ENCODE data around the gene OR1F1. TPM values are rescaled to one million over a fixed set of nuclear protein-coding genes. Genes with fewer than 3 reads are reported as not detected.
A peak's percentile ranks its signal among the peaks of the same experiment; 100 is the strongest.

The OR1F1 gene
- total and polyA plus RNA-seq, 9 of the 15 experiments (the other 6 are each of a cell fraction or from before 2014, with no cell fraction given), result 0.15 to 0.61 (median 0.35) TPM; not detected in 3

DNA sequence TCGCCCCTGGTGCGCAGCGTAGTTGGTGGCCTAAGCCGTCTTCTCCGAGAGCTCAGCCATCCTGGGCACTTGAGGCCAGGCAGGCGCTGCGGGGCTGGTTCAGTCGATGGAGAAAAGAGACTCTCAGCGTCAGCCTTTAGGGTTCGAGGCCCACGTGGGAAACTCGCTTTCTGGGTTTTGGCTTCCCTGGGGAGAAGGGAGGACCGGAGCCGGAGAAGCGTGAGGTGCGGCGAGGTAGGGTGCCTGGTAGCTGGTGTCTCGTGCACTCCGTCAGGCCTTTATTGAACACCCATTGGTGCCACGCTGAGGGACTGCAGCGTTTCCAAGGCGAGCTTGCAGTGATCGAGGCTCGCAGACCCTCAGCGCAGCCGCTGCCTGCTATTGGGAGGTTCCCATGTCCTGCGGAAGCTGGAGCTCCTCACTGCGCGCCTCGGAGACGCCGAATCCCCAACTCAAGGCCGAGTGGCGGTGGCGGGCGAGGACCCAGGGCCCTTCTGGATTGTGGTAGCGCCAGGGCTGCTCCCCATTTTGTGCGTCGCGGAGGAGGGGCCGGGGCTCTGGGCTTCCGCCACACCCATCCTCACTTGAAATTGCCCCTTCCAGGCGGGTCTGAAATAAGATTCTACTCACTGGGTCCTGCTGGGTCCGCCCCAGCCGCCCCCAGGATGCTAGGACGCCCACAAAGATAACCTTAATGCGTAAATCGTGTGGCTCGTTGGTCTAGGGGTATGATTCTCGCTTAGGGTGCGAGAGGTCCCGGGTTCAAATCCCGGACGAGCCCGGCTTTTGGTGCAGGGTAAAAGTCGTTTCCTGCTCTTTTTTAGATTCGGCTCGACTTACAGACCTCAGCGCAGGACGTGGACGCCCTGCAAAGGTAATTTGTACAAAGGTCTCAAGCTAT lies 1.2 kb downstream of the OR1F1 start (continued):
- TF ChIP-seq, protein P1, sequence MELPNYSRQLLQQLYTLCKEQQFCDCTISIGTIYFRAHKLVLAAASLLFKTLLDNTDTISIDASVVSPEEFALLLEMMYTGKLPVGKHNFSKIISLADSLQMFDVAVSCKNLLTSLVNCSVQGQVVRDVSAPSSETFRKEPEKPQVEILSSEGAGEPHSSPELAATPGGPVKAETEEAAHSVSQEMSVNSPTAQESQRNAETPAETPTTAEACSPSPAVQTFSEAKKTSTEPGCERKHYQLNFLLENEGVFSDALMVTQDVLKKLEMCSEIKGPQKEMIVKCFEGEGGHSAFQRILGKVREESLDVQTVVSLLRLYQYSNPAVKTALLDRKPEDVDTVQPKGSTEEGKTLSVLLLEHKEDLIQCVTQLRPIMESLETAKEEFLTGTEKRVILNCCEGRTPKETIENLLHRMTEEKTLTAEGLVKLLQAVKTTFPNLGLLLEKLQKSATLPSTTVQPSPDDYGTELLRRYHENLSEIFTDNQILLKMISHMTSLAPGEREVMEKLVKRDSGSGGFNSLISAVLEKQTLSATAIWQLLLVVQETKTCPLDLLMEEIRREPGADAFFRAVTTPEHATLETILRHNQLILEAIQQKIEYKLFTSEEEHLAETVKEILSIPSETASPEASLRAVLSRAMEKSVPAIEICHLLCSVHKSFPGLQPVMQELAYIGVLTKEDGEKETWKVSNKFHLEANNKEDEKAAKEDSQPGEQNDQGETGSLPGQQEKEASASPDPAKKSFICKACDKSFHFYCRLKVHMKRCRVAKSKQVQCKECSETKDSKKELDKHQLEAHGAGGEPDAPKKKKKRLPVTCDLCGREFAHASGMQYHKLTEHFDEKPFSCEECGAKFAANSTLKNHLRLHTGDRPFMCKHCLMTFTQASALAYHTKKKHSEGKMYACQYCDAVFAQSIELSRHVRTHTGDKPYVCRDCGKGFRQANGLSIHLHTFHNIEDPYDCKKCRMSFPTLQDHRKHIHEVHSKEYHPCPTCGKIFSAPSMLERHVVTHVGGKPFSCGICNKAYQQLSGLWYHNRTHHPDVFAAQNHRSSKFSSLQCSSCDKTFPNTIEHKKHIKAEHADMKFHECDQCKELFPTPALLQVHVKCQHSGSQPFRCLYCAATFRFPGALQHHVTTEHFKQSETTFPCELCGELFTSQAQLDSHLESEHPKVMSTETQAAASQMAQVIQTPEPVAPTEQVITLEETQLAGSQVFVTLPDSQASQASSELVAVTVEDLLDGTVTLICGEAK (IDR thresholded peaks at IDR 0.05), result peak; percentile 74
- TF ChIP-seq, protein P1 (CRISPR knock-in tag; IDR thresholded peaks at IDR 0.05), result no peak
- TF ChIP-seq NFATC3 (IDR thresholded peaks at IDR 0.05) (peak; percentile 90), GTF2F1 (IDR thresholded peaks at IDR 0.05; ENCODE audit: low read depth, low read length) (0 out of 2 replicates have a peak, but pooled peaks have one; percentile 34), ZFX (CRISPR knock-in tag; IDR thresholded peaks at IDR 0.05) (peak; percentile 65), ESRRA (IDR thresholded peaks at IDR 0.05; ENCODE audit: borderline replicate concordance, low read depth) (no peak), CBX2 (IDR thresholded peaks at IDR 0.05; ENCODE audit: insufficient read depth, low read length, poor library complexity, severe bottlenecking) (no peak), NR3C1 (CRISPR knock-in tag; IDR thresholded peaks at IDR 0.05) (peak; percentile 80; the same call in 1 of the 2 replicates), BRF1 (IDR thresholded peaks at IDR 0.05; ENCODE audit: borderline replicate concordance, extremely low read depth, insufficient read length) (no peak), ZNF696 (CRISPR knock-in tag; conservative IDR thresholded peaks at IDR 0.05) (no peak), FIP1L1 (IDR thresholded peaks at IDR 0.05; ENCODE audit: low read depth, low read length, poor library complexity, severe bottlenecking) (peak; percentile 40), ARID3A (IDR thresholded peaks at IDR 0.05; ENCODE audit: borderline replicate concordance, low read depth, low read length) (no peak), STAG1 (CRISPR knock-in tag; IDR thresholded peaks at IDR 0.05; ENCODE audit: borderline replicate concordance) (no peak), PHF21A (IDR thresholded peaks at IDR 0.05; ENCODE audit: borderline replicate concordance, low read depth) (peak; percentile 50; the same call in 1 of the 2 replicates), HBP1 (CRISPR knock-in tag; IDR thresholded peaks at IDR 0.05) (no peak)
